GM19351 (cell line): ENCODE measurements around the gene FOXN1.
"Not testable (repeated sequence)": the region's sequence is repeated elsewhere in the genome, so short reads cannot be mapped to it uniquely, and the experiment has no call there.

Experiments used
- ATAC-seq: cut with Tn5 transposase; IDR thresholded peaks from one replicate; pipeline ENCODE4 v1.9.1; 2021; ENCODE audit warnings: mild to moderate bottlenecking, moderate library complexity; ENCODE audit not compliant: unreplicated experiment

Gene FOXN1, protein sequence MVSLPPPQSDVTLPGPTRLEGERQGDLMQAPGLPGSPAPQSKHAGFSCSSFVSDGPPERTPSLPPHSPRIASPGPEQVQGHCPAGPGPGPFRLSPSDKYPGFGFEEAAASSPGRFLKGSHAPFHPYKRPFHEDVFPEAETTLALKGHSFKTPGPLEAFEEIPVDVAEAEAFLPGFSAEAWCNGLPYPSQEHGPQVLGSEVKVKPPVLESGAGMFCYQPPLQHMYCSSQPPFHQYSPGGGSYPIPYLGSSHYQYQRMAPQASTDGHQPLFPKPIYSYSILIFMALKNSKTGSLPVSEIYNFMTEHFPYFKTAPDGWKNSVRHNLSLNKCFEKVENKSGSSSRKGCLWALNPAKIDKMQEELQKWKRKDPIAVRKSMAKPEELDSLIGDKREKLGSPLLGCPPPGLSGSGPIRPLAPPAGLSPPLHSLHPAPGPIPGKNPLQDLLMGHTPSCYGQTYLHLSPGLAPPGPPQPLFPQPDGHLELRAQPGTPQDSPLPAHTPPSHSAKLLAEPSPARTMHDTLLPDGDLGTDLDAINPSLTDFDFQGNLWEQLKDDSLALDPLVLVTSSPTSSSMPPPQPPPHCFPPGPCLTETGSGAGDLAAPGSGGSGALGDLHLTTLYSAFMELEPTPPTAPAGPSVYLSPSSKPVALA

DNA sequence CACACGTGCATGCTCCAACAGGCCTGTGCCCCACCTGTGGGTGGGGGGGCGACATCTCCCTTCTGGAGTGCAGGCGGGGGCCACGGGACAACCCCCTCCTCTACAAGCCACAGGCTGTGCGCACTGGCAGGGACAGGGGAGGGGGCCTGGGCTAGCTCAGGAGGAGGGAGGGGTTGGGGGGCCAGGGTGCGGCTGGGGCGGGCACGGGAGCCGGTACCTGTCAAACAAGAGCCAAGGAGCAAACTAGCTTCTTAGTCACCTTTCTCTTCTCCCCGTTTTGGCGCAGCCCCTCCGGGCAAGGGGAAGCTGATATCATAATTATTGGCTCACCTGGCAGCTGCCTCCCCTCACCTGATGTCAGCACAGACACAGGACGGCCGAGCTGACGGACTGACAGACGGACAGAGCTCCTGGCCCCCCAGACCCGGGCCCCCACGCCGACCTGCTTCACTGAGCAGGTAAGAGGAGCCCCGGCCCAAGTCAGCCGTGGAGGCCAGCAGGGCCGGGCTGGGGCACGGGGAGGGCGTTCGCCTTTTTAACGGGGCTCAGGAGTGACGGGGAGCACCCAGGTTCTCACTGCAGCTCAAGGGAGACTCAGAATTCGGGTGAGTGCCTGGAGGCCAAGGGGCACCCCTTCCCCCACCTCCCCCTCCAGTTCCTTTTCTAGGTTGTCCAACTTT, at the start of gene FOXN1:
FOXN1 (plus strand) TSS at position 363 of the 680 bp plus-strand sequence. CDS start 17,622 bp downstream, outside the sequence.
- ATAC-seq = no peak

DNA sequence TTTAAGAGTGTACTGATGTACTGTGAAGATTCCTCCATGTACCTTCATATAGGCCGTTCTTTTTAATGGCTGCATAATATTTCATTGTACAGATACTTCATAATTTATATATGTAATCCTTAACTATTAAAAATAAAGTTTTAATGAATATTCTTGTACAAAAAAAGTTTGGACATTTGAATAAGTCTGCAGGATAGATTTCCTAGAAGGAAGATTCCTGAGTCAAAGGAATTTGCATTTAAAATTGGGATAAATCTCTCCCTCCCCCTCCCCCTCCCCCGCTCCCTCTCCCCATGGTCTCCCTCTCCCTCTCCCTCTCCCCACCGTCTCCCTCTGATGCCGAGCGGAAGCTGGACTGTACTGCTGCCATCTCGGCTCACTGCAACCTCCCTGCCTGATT, 48.3 kb upstream of the FOXN1 start:
- no peak for ATAC-seq

GRCh38 chr17:28458881-28459280, 47.3 kb upstream of the FOXN1 start:
- ATAC-seq = not testable (repeated sequence)

DNA sequence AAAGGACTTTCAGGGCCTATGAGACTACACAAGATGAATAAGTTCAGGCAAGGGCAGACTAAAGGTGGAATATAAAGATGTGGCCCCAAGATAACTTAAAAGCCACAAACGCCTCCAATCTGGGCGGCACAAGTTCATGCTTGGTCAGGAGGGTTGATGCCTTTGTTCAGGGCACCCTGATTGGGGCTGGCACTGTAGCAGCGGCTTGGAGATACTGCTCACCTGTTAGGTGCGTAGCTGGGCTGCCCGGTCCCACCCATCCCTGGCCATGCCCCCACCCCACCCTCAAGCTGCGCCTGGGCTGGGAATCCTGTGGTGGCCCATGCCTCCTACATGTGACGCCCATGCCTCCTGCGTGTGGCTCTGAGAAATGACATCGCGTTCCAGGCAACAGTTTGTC, 45.2 kb upstream of the FOXN1 start:
- no peak for ATAC-seq

- ATAC-seq = no peak
Measured at GRCh38 chr17:28466001-28466400, 40.1 kb upstream of the FOXN1 start.

DNA sequence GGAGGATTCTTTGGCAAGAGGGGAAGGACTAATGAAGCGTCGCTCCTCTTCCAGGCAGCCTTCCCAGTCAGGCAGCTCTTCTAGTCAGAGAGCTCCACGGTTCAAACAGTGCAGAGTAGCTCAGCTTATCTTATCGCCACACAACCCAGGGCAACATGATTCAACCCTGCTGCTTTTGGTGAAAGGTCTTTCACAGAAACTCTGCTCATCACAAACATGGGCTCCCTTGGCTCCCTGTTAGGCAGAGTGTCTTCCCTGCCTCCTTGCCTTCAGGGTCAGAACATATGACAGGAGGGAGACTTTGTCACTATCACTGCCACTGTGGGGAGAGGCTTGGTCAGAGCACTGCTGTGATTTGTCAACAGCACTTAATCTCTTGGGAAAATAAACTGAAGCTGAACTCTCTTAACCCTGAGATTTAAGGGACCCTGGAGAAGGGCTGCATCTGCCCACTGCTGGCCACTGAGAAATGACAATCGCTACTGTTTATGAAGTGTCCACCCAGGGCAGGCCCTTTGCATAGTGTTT, 39.6 kb upstream of the FOXN1 start:
- ATAC-seq = no peak

- ATAC-seq = no peak
Measured at GRCh38 chr17:28467456-28468025, 38.6 kb upstream of the FOXN1 start.

DNA sequence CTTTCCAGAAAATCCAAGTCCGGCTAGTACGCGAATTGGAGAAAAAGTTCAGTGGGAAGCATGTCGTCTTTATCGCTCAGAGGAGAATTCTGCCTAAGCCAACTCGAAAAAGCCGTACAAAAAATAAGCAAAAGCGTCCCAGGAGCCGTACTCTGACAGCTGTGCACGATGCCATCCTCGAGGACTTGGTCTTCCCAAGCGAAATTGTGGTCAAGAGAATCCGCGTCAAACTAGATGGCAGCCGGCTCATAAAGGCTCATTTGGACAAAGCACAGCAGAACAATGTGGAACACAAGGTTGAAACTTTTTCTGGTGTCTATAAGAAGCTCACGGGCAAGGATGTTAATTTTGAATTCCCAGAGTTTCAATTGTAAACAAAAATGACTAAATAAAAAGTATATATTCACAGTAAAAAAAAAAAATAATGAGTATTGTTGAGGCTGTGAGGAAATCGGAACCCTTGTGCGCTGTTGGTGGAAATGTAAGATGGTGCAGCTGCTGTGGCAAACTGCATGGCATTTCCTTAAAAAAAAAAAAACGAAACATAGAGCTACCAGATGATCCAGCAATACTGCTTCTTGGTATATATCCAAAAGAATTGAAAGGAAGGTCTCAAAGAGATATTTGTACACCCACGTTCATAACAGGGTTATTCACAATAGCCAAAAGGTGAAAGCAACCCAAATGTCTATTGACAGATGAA, 38.0 kb upstream of the FOXN1 start:
- ATAC-seq = not testable (repeated sequence)

DNA sequence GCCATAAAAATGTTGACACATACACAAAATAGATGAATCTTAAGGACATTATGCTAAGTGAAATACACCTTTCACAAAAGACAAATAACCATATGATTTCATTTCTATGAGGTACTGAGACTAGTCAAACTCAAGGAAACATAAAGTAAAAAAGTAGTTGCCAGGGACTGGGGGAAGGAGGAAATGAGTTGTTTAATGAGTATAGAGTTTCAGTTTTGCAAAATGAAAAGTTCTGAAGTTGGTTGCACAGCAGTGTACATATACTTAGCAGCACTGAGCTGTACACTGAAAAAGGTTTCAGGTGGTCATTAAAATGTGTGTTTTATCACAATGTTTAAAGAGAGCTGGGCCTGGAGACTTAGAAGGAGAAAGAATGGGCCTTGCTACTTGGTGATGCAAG, 37.4 kb upstream of the FOXN1 start:
- peak; percentile 73 for ATAC-seq

DNA sequence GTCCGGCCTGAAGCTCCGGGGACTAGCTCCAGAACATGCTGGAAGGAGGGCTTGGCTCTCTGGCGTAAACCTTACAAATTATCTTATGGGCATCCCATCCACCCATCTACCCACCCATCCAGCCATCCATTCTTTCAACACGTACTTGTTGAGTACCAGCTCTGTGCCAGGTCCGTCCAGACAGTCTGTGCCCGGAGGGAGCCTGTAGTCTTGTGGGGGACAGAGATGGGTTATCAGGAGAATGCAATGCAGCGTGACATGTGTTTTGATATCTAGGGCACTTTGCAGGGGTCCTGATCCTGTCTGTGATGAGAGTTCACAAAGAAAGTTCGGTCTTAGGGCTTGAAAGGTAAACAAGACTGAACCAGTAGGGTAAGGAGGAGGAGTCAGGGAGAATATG, 36.8 kb upstream of the FOXN1 start:
- ATAC-seq = no peak

- ATAC-seq = no peak
Measured at GRCh38 chr17:28470266-28470913, 35.8 kb upstream of the FOXN1 start.

DNA sequence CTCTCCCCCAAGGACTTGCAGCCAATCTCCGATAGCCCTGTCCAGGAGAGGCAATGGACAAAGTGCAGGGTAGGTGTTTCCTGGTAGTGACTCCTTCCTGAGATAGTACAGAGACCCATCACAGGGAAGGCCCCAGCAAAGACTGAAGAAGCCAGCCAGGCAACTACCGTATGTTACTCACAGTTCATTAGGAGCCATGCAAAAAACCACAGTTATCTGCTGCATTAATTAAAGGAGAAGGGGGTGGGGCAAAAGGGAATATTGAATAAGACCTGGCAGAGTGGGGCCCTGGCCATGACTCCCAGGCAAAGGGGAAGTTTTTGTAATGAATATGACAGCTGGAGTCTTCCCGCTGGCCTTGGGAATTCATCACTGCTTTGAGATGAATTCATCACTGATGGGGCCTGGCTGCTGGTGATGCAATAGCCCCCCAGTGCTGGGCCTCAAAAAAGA, 35.2 kb upstream of the FOXN1 start:
- no peak for ATAC-seq

DNA sequence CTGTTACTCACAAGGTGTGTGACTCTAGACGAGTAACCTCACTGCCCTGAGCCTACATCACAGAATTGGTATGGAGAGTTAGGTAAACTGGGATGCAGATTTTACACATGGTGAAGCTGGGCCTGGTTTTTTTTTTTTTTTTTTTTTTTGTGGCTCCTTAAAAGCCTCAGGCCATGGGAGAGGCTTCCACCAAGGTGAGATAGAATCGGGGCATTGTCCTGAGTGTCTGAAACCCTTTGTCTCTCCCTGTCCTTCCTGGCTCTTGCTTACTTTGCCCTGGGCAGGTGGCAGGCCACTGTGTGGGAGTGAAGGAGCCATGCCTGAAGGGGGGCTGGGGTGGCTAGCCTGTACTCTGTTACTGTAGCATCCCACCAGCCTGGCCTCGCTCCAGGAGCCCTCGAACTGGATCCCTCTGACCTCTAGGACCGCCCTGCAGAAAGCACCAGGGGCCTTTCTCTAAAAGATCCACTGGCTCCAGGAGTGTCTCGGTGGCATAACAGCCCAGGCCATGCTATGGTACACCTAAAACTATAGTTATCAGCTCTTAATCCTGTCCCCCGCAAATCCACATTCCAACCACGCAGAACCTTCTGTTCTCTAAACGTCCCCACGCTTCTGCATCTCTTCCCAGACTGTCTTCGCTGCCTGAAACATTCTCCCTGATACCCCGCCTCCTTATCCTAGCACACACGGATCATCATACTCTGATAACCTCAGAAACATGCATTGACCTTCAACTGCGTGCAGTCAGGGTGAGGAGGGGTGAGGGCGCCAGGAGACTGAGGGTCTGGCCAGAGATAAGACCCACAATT, 34.4 kb upstream of the FOXN1 start:
- ATAC-seq = no peak

- no peak for ATAC-seq
Measured at GRCh38 chr17:28472871-28473497, 33.2 kb upstream of the FOXN1 start.

GRCh38 chr17:28473542-28473941, 32.6 kb upstream of the FOXN1 start, which contains the start of gene SLC13A2:
SLC13A2 (plus strand) TSS chr17:28473644; CDS start chr17:28473713, 69 bp downstream.
- ATAC-seq = no peak

DNA sequence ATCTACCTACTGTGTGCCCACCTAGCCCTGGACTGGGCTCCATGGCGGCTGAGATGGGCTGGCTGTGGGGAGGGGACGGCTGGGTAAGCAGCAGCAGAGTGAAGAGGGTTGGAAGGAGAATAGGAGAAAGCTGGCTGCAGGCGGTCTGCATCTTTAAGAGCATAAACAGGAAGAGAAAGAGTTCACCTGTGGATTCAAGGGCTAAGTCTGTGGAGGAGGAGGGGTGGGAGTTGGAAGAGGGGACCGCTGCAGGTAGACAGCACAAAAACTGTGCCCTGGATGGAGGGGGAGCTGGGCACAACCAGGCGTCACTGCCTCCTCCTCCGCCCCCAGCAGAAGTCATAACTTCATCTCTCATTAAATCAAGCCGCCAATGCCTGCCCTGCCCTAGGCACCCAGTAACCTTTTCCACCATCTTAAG, 32.0 kb upstream of the FOXN1 start:
- no peak for ATAC-seq

- ATAC-seq = no peak
Measured at GRCh38 chr17:28475151-28475900, 30.8 kb upstream of the FOXN1 start.
